Vagina (tissue), 2 donors: ENCODE measurements around the gene HAUS8.
"Not testable (repeated sequence)": the region's sequence is repeated elsewhere in the genome, so short reads cannot be mapped to it uniquely, and the experiment has no call there.

ENCODE experiments used
- CTCF ChIP-seq, 3 experiments: fragments of 450-650 bp in 2 of 3; fragments of 200-600 bp in 1 of 3; sonication (generic) in 1 of 3; IDR thresholded peaks; one replicate each; pipeline ENCODE4 v1.5.1; 2017 to 2019; ENCODE audit warnings: antibody characterized with exemption in 3 of 3, mild to moderate bottlenecking in 2 of 3, moderate library complexity in 2 of 3
- POLR2A ChIP-seq, 2 donors: fragments of 450-650 bp; IDR thresholded peaks; one replicate each; pipeline ENCODE4 v1.6.1; 2017; ENCODE audit warnings: antibody characterized with exemption in 2 of 2, mild to moderate bottlenecking in 2 of 2, moderate library complexity in 2 of 2
- POLR2AphosphoS5 ChIP-seq, 2 donors: sonication (generic); formaldehyde crosslinking; IDR thresholded peaks; one replicate each; pipeline ENCODE4 v1.9.0; 2017; ENCODE audit warnings: antibody characterized with exemption in 2 of 2, mild to moderate bottlenecking in 2 of 2, low read depth in 1 of 2; ENCODE audit not compliant: insufficient read depth in 1 of 2

GRCh38 chr19:17106964-17107363 lies 31.7 kb upstream of the HAUS8 start:
- not testable (repeated sequence) for TF ChIP-seq CTCF (IDR thresholded peaks at IDR 0.05); POLR2A (IDR thresholded peaks at IDR 0.05); POLR2AphosphoS5 (IDR thresholded peaks at IDR 0.05; ENCODE audit: insufficient read depth in 1 of 2, low read depth in 1 of 2)
